Breast epithelium (tissue), 4 donors: Measurements from ENCODE around the gene PTPRN2. TPM values are rescaled to one million over a fixed set of nuclear protein-coding genes. Genes with fewer than 3 reads are reported as not detected.

ENCODE experiments used
- DNase-seq, 2 donors: peaks; one replicate each; pipeline ENCODE4 v3.0.0-alpha.2; 2019; ENCODE audit warnings: low spot score in 2 of 2
- H3K27ac ChIP-seq, 2 donors: fragments of 200-600 bp; sonication (generic) in 1 of 2; one replicate each; pipeline ENCODE4 v1.5.1; 2016 to 2019; ENCODE audit warnings: mild to moderate bottlenecking in 1 of 2
- H3K27me3 ChIP-seq, 2 donors: fragments of 200-600 bp; sonication (generic) in 1 of 2; one replicate each; pipeline versions ENCODE4 v1.5.1 to v1.6.0; 2017 to 2019; ENCODE audit warnings: control low read depth in 1 of 2, mild to moderate bottlenecking in 1 of 2
- H3K36me3 ChIP-seq: fragments of 200-600 bp; one replicate; pipeline ENCODE4 v1.5.1; 2019
- H3K4me1 ChIP-seq, 2 donors: fragments of 200-600 bp; sonication (generic); one replicate each; pipeline ENCODE4 v1.5.1; 2016 to 2019; ENCODE audit warnings: control low read depth in 1 of 2
- H3K4me3 ChIP-seq, 3 donors: fragments of 200-600 bp; sonication (generic); 1 replicate in 2 of 3; 2 replicates in 1 of 3; pipeline ENCODE4 v1.5.1; 2016 to 2019; ENCODE audit warnings: mild to moderate bottlenecking in 3 of 3, moderate library complexity in 2 of 3
- H3K9me3 ChIP-seq, 2 donors: fragments of 200-600 bp; sonication (generic) in 1 of 2; one replicate each; pipeline ENCODE4 v1.5.1; 2016 to 2019; ENCODE audit warnings: control low read depth in 1 of 2
- POLR2A ChIP-seq: fragments of 450-650 bp; IDR thresholded peaks from one replicate; pipeline ENCODE4 v1.6.1; 2016; ENCODE audit warnings: antibody characterized with exemption, mild to moderate bottlenecking, moderate library complexity
- POLR2AphosphoS5 ChIP-seq, 3 donors: sonication (generic); formaldehyde crosslinking; IDR thresholded peaks; one replicate each; pipeline ENCODE4 v1.6.1; 2017; ENCODE audit warnings: antibody characterized with exemption in 3 of 3
- intact Hi-C: fragments of 100-400 bp; cut with DNase I; formaldehyde crosslinking; loops from one replicate; pipeline ENCODE4 v1.15.1; 2023; ENCODE audit warnings: low total_unique reads
- total RNA-seq, 3 donors: library from RNA; depleted of rRNA; stranded (reverse); fragments of >200 nt; gene quantifications; one replicate each; pipeline ENCODE4 v1.1.0, GENCODE V29; 2016
- TF ChIP-seq, protein P1 (sequence below), 3 donors: fragments of 450-650 bp; IDR thresholded peaks; one replicate each; pipeline ENCODE4 v1.5.1; 2016 to 2017; ENCODE audit warnings: antibody characterized with exemption in 3 of 3, mild to moderate bottlenecking in 3 of 3, moderate library complexity in 3 of 3

The PTPRN2 gene
- total RNA-seq, 3 donors from 2014 or later, result 1.6 to 2.2 (median 2.2) TPM

DNA sequence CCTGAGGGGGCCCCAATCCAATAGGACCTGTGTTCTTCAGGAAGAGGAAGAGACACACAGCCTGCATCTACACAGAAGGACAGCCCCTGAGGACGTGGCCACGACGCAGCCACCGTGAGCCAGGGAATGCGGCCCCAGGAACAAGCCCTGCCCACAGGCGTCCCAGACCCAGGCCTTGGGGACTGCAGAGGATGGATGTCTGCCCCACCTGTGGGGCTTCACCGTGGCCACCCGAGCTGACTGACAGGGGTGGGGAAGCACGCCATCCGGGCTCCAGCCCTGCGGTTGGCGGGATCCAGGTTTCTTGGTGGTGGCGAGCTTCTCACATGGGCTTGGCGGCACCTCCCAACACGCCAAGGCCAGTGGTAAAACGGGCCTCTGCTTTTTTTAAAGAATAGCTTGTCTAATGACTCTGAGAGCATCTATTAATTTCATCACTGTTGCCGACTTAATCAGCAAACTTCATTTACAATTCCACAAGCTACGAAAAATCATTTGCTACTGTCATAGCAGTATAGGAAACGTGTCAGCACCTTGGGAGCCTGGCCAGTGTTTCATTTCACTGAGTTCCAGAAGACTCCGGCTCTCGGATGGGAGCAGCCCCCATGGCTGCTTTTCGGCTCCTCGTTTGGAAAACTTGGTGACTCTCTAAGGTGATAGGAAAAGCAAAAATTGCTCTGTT lies 584.0 kb downstream of the PTPRN2 start:
- Histone ChIP-seq H3K4me3 (no peak overlapping the region), H3K9me3 (no peaks in the 10 kb centered on the region), H3K36me3 (no peaks in the 10 kb centered on the region), H3K4me1 (no peaks in the 10 kb centered on the region), H3K27me3 (no peaks in the 10 kb centered on the region), H3K27ac (no peak overlapping the region)
- DNase-seq, result no peak
- no peak for TF ChIP-seq POLR2AphosphoS5 (IDR thresholded peaks at IDR 0.05)
- intact Hi-C loops, result no loop called here

DNA sequence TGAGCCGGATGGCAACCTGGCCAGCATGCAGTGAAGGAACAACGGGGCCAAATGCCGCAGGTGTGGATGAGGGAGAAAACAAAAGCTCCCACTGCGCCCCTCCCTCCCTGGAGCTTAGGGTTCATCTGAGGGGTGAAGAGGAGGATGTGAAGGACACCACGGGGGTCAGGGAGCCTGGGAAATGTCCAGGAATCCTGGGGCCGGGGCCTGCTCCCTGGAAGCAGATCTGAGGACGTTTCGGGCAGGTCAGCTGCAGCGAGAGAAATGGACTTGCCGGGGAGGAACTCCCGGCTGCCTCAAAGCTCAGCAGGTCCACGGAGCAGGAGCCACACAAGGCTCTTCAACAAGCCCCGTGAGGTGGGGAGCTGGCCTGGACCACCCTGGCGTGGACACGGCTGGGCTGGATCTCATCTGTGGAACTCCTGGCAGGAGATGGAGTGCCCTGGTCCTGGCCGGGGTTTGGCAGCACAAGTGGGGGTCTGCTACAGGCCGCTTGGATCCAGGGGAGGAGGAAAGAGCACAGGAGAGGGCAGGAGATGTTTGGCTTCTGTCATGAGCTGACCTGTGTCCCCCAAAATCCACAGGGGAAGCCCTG lies 585.0 kb downstream of the PTPRN2 start:
- H3K27me3 ChIP-seq, result no peaks in the 10 kb centered on the region
- no peak overlapping the region for H3K4me3 ChIP-seq
- TF ChIP-seq POLR2A (no peak), POLR2AphosphoS5 (IDR thresholded peaks at IDR 0.05) (no peak)
- TF ChIP-seq, protein P1, sequence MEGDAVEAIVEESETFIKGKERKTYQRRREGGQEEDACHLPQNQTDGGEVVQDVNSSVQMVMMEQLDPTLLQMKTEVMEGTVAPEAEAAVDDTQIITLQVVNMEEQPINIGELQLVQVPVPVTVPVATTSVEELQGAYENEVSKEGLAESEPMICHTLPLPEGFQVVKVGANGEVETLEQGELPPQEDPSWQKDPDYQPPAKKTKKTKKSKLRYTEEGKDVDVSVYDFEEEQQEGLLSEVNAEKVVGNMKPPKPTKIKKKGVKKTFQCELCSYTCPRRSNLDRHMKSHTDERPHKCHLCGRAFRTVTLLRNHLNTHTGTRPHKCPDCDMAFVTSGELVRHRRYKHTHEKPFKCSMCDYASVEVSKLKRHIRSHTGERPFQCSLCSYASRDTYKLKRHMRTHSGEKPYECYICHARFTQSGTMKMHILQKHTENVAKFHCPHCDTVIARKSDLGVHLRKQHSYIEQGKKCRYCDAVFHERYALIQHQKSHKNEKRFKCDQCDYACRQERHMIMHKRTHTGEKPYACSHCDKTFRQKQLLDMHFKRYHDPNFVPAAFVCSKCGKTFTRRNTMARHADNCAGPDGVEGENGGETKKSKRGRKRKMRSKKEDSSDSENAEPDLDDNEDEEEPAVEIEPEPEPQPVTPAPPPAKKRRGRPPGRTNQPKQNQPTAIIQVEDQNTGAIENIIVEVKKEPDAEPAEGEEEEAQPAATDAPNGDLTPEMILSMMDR (IDR thresholded peaks at IDR 0.05), result no peak
- intact Hi-C loops, result no loop called here
- no peaks in the 10 kb centered on the region for H3K4me1 ChIP-seq
- no peaks in the 10 kb centered on the region for H3K9me3 ChIP-seq
- H3K27ac ChIP-seq, result no peak overlapping the region
- DNase-seq, result no peak
- no peaks in the 10 kb centered on the region for H3K36me3 ChIP-seq

DNA sequence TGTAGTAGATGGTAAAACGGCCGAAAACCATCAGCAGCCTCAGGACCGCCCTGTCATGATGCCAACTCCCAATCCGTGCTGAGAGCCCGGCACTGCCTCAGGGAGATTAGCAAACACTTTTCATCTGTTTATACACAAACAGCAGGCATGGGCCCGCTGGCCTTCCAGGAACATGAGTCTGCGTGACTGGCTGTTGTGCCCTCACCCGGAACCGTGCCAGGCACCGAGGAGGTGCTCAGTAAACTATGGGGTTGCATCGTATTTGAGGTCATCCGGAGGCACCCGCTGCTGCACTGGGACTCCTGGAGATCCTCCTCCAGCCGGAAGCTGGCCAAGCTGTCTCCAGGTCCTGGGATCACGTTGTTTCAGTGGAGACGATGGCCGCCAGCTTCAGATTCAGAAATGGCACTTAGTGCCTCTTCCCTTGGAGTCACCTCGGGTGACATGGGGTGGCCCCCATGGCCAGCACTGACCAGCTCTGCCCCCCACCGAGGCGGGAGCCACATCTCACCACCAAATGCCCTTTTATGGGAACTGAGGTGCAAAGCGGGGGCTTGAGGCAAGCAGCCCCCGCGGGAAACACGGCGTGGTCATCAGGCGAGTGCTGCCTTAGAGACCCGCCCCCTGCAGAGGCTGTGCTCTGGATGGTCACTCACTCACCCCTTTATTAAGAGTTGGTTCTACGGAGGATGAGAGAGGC lies 585.9 kb downstream of the PTPRN2 start:
- no peak overlapping the region for H3K27ac ChIP-seq
- no peaks in the 10 kb centered on the region for H3K36me3 ChIP-seq
- H3K27me3 ChIP-seq, result no peaks in the 10 kb centered on the region
- H3K4me1 ChIP-seq, result no peaks in the 10 kb centered on the region
- H3K9me3 ChIP-seq, result no peaks in the 10 kb centered on the region
- no peak for TF ChIP-seq POLR2A
- TF ChIP-seq POLR2AphosphoS5 (IDR thresholded peaks at IDR 0.05), result no peak
- TF ChIP-seq, protein P1 (IDR thresholded peaks at IDR 0.05), result no peak
- peak in 1 of 2 donors; percentile 85 for DNase-seq
- intact Hi-C loops, result no loop called here
- no peak overlapping the region for H3K4me3 ChIP-seq

DNA sequence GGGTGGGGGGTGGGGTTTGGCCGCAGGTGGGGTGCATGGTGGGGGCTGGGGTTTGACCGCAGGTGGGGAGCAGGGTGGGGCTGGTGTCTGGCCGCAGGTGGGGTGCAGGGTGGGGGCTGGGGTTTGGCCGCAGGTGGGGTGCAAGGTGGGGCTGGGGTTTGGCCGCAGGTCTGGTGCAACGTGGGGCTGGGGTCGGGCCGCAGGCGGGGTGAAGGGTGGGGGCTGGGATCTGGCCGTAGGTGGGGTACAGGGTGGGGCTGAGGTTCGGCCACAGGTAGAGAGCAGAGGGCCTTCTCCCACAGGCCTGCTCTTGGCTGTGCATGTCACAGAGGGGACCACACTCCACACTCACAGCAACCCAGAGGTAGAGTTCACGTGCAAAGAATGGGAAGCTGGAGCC lies 586.6 kb downstream of the PTPRN2 start:
- Histone ChIP-seq H3K36me3 (no peaks in the 10 kb centered on the region), H3K27me3 (no peaks in the 10 kb centered on the region), H3K9me3 (no peaks in the 10 kb centered on the region), H3K4me1 (no peaks in the 10 kb centered on the region), H3K4me3 (no peak overlapping the region), H3K27ac (no peak overlapping the region)
- intact Hi-C loops, result no loop called here
- TF ChIP-seq POLR2AphosphoS5 (IDR thresholded peaks at IDR 0.05) (no peak), POLR2A (no peak)
- TF ChIP-seq, protein P1 (IDR thresholded peaks at IDR 0.05), result no peak
- no peak for DNase-seq

DNA sequence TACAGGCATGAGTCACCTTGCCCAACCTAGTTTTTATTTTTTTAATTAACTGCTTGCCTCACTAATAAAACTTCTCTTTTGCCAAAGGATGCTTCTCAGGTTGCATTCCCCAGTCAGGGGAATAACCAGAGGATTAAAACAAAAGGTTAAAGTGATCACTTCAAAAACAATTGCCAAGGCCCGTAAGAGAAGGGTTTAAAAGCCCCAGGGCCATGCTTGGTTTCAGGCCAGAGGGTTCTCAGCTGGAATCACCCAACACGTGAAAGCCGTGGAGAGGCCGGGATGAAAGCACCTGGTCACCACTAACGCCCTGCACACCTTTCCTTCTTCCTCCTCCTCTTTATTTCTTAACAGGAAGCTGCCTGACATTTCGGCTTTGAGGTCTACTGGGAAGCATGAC lies 587.5 kb downstream of the PTPRN2 start:
- H3K36me3 ChIP-seq, result no peaks in the 10 kb centered on the region
- H3K27ac ChIP-seq, result no peak overlapping the region
- no peaks in the 10 kb centered on the region for H3K4me1 ChIP-seq
- no peak overlapping the region for H3K4me3 ChIP-seq
- intact Hi-C loops, result no loop called here
- H3K27me3 ChIP-seq, result no peaks in the 10 kb centered on the region
- TF ChIP-seq POLR2A, result no peak
- TF ChIP-seq POLR2AphosphoS5 (IDR thresholded peaks at IDR 0.05), result no peak
- TF ChIP-seq, protein P1 (IDR thresholded peaks at IDR 0.05), result no peak
- H3K9me3 ChIP-seq, result no peaks in the 10 kb centered on the region
- DNase-seq, result no peak
